Erythroblast (primary cell): ENCODE measurements around the gene VSIG10L.

Source experiments
- DNase-seq, 2 experiments: peaks; one replicate each; lab custom pipeline; 2025; lab: John Stamatoyannopoulos, UW
- GATA1 ChIP-seq: IDR thresholded peaks from 2 replicates; pipeline ENCODE4 v1.6.1; 2011; ENCODE audit warnings: low read depth, mild to moderate bottlenecking, control low read depth, low read length, moderate library complexity
- POLR2A ChIP-seq: IDR thresholded peaks from 2 replicates; pipeline ENCODE4 v1.6.1; 2011; ENCODE audit warnings: mild to moderate bottlenecking, low read length

The VSIG10L gene

GRCh38 chr19:51320280-51320657, 21.7 kb downstream of the VSIG10L start:
- no peak for TF ChIP-seq POLR2A
- TF ChIP-seq GATA1 = no peak
- no peak for DNase-seq

- no peak for TF ChIP-seq POLR2A
- TF ChIP-seq GATA1 = no peak
- DNase-seq = no peak
These were observed 22.2 kb downstream of the VSIG10L start for GRCh38 chr19:51319649-51320279.

GRCh38 chr19:51318687-51319648, 23.0 kb downstream of the VSIG10L start:
- no peak for DNase-seq
- TF ChIP-seq POLR2A = no peak
- no peak for TF ChIP-seq GATA1

- TF ChIP-seq GATA1 (no peak), POLR2A (no peak)
- no peak for DNase-seq
These were observed 24.0 kb downstream of the VSIG10L start for GRCh38 chr19:51317968-51318367.

- DNase-seq = peak; percentile 27 to 62
- no peak for TF ChIP-seq POLR2A
- no peak for TF ChIP-seq GATA1
These were observed 24.6 kb downstream of the VSIG10L start for GRCh38 chr19:51317376-51317775.

GRCh38 chr19:51316688-51317087, 25.3 kb downstream of the VSIG10L start:
- DNase-seq = no peak
- TF ChIP-seq POLR2A (no peak), GATA1 (no peak)

- TF ChIP-seq POLR2A = no peak
- no peak for TF ChIP-seq GATA1
- no peak for DNase-seq
These were observed 30.3 kb downstream of the VSIG10L start, which contains the start of gene IGLON5 for GRCh38 chr19:51311351-51312257. Gene IGLON5 (plus strand): TSS chr19:51311644. CDS start chr19:51311848, 204 bp downstream.

- no peak for TF ChIP-seq POLR2A
- no peak for DNase-seq
These were observed 36.5 kb downstream of the VSIG10L start for GRCh38 chr19:51305479-51305878.

- TF ChIP-seq GATA1 (no peak), POLR2A (no peak)
- no peak for DNase-seq
These were observed 40.7 kb downstream of the VSIG10L start for GRCh38 chr19:51301266-51301665.

- DNase-seq = no peak
- TF ChIP-seq POLR2A = no peak
- no peak for TF ChIP-seq GATA1
These were observed 44.5 kb downstream of the VSIG10L start for GRCh38 chr19:51297406-51297805.

- no peak for DNase-seq
- TF ChIP-seq GATA1 (no peak), POLR2A (no peak)
These were observed 45.4 kb downstream of the VSIG10L start for GRCh38 chr19:51296336-51297093.

- no peak for DNase-seq
- no peak for TF ChIP-seq POLR2A
- TF ChIP-seq GATA1 = no peak
These were observed 46.4 kb downstream of the VSIG10L start for GRCh38 chr19:51295382-51296126.
